HCT116 (cell line): ENCODE data around the gene SDK1. TPM values are rescaled to one million over a fixed set of nuclear protein-coding genes. Genes with fewer than 3 reads are reported as not detected.

Experiments used
- ATAC-seq: fragments of 200-7000 bp; cut with Tn5 transposase; 2 replicates; pipeline ENCODE4 v1.9.1; 2020; ENCODE audit warnings: mild to moderate bottlenecking, moderate library complexity
- BruUV-seq: library from RNA; stranded (reverse); fragments of 400-500 nt; replicated peaks from 2 replicates; lab custom pipeline; 2021; lab: Mats Ljungman, UMichigan
- CTCF ChIA-PET: fragments of 300-600 bp; sonication (Branson Sonifier 250); formaldehyde crosslinking; loops from one replicate; lab custom pipeline; 2021; ENCODE audit warnings: antibody characterized with exemption; lab: Charles Lee
- POLR2A ChIA-PET: fragments of 300-600, 350-600 bp; sonication (Branson Sonifier 250); formaldehyde crosslinking; loops from one replicate; lab custom pipeline; 2021; ENCODE audit warnings: antibody characterized with exemption; lab: Charles Lee
- RAD21 ChIA-PET, 2 experiments: fragments of 300-600 bp; sonication (Branson Sonifier 250); formaldehyde crosslinking; loops; one replicate each; lab custom pipeline; 2023; ENCODE audit warnings: low total read pairs in 2 of 2; ENCODE audit not compliant: uncharacterized antibody in 2 of 2, unreplicated experiment in 2 of 2, low non-redundant PET in 1 of 2; lab: Charles Lee
- DNase-seq: peaks from one replicate; pipeline ENCODE4 v3.0.0-alpha.2; 2010; ENCODE audit warnings: low read depth, low spot score
- H2AFZ ChIP-seq: fragments of 200-600 bp; shearing (Covaris generic), sonication (generic); 2 replicates; pipeline ENCODE4 v1.6.1; 2017; ENCODE audit warnings: low read depth, mixed run types, mixed read lengths, antibody characterized with exemption, low read length; ENCODE audit not compliant: poor library complexity, severe bottlenecking
- H3K27ac ChIP-seq: 2 replicates; pipeline ENCODE4 v1.5.1; 2012; ENCODE audit warnings: low read depth, low read length
- H3K27me3 ChIP-seq: fragments of 200-600 bp; sonication (generic); 2 replicates; pipeline ENCODE4 v1.6.1; 2016; ENCODE audit warnings: mixed run types, low read length, mixed read lengths; ENCODE audit not compliant: insufficient read depth
- H3K36me3 ChIP-seq, 2 experiments: fragments of 200-500 bp in 1 of 2; fragments of 200-600 bp in 1 of 2; sonication (Bioruptor generic) in 1 of 2; sonication (generic) in 1 of 2; 2 replicates each; pipeline versions ENCODE4 v1.5.1 to v1.6.1; 2014 to 2016; ENCODE audit warnings: low read length in 2 of 2, inconsistent platforms in 1 of 2, mixed read lengths in 1 of 2, mixed run types in 1 of 2; ENCODE audit not compliant: insufficient read depth in 2 of 2, control insufficient read depth in 1 of 2
- H3K4me1 ChIP-seq, 2 experiments: fragments of 200-600 bp in 1 of 2; sonication (generic) in 1 of 2; 2 replicates each; pipeline versions ENCODE4 v1.5.1 to v1.6.1; 2012 to 2017; ENCODE audit warnings: low read length in 2 of 2, inconsistent platforms in 1 of 2, mild to moderate bottlenecking in 1 of 2, mixed read lengths in 1 of 2, mixed run types in 1 of 2, moderate library complexity in 1 of 2; ENCODE audit not compliant: insufficient read depth in 2 of 2, control insufficient read depth in 1 of 2
- H3K4me2 ChIP-seq: fragments of 200-600 bp; sonication (generic); 2 replicates; pipeline ENCODE4 v1.6.1; 2017; ENCODE audit warnings: mixed run types, low read length, mixed read lengths
- H3K4me3 ChIP-seq, 2 experiments: fragments of 200-600 bp in 1 of 2; sonication (generic) in 1 of 2; replicated peaks in 1 of 2; 2 replicates each; pipeline ENCODE4 v1.5.1; 2011 to 2016; ENCODE audit warnings: low read length in 2 of 2, control low read depth in 1 of 2, low read depth in 1 of 2, mild to moderate bottlenecking in 1 of 2, mixed read lengths in 1 of 2, mixed run types in 1 of 2
- H3K79me2 ChIP-seq: fragments of 200-600 bp; sonication (generic); 2 replicates; pipeline ENCODE4 v1.6.1; 2017; ENCODE audit warnings: mild to moderate bottlenecking, mixed run types, low read length, moderate library complexity, mixed read lengths; ENCODE audit not compliant: insufficient read depth
- H3K9ac ChIP-seq: fragments of 200-600 bp; sonication (generic); 2 replicates; pipeline ENCODE4 v1.6.1; 2016; ENCODE audit warnings: low read length, mixed read lengths
- H3K9me2 ChIP-seq: fragments of 200-600 bp; sonication (generic), shearing (Covaris generic); 2 replicates; pipeline ENCODE4 v1.6.1; 2017; ENCODE audit warnings: mixed run types, mild to moderate bottlenecking, moderate library complexity; ENCODE audit not compliant: insufficient read depth
- H3K9me3 ChIP-seq, 2 experiments: fragments of 200-500 bp in 1 of 2; fragments of 200-600 bp in 1 of 2; sonication (Bioruptor generic) in 1 of 2; sonication (generic) in 1 of 2; 2 replicates each; pipeline ENCODE4 v1.6.1; 2014 to 2017; ENCODE audit warnings: low read length in 2 of 2, mixed read lengths in 2 of 2, inconsistent platforms in 1 of 2, low read depth in 1 of 2, mild to moderate bottlenecking in 1 of 2, mixed run types in 1 of 2, moderate library complexity in 1 of 2; ENCODE audit not compliant: control insufficient read depth in 1 of 2, insufficient read depth in 1 of 2
- H4K20me1 ChIP-seq: fragments of 200-600 bp; sonication (generic), shearing (Covaris generic); 2 replicates; pipeline ENCODE4 v1.6.1; 2017; ENCODE audit warnings: mixed run types, mild to moderate bottlenecking, moderate library complexity; ENCODE audit not compliant: insufficient read depth
- CBX3 ChIP-seq: IDR thresholded peaks from 2 replicates; pipeline ENCODE4 v1.6.1; 2012; ENCODE audit warnings: low read depth
- CEBPB ChIP-seq: IDR thresholded peaks from 2 replicates; pipeline ENCODE4 v1.6.1; 2012; ENCODE audit warnings: low read depth
- ELF1 ChIP-seq: IDR thresholded peaks from 2 replicates; pipeline ENCODE4 v1.6.1; 2012; ENCODE audit warnings: low read depth, borderline replicate concordance
- EZH2 ChIP-seq: fragments of 200-600 bp; sonication (generic); IDR thresholded peaks from 2 replicates; pipeline ENCODE4 v1.6.1; 2017; ENCODE audit warnings: antibody characterized with exemption, mixed run types
- YY1 ChIP-seq: IDR thresholded peaks from 2 replicates; pipeline ENCODE4 v1.6.1; 2011; ENCODE audit warnings: low read length, low read depth, moderate library complexity, mild to moderate bottlenecking; ENCODE audit not compliant: insufficient replicate concordance; ENCODE audit errors: extremely low read depth
- ZNF274 ChIP-seq: fragments of 200-500 bp; sonication (Bioruptor generic); IDR thresholded peaks from 2 replicates; pipeline ENCODE4 v1.6.1; 2014; ENCODE audit warnings: mild to moderate bottlenecking, low read depth, low read length, inconsistent platforms
- intact Hi-C: fragments of 100-400 bp; cut with micrococcal nuclease; formaldehyde crosslinking; loops from 2 replicates; pipeline ENCODE4 v1.10.0; 2022
- total RNA-seq: library from RNA; stranded (reverse); gene quantifications from one replicate; pipeline ENCODE4 v1.2.1, GENCODE V29; 2021; ENCODE audit not compliant: unreplicated experiment
- TF ChIP-seq, protein P1 (sequence below): IDR thresholded peaks from 2 replicates; pipeline ENCODE4 v1.6.1; 2012; ENCODE audit warnings: low read depth

The SDK1 gene
- total RNA-seq, 1 experiment from 2014 or later: 0.05 TPM

- no peaks in the 10 kb centered on the region for H3K79me2 ChIP-seq
- no peaks in the 10 kb centered on the region; the same call in 1 of the 2 replicates for H4K20me1 ChIP-seq
- H3K9me3 ChIP-seq: no peaks in the 10 kb centered on the region
- POLR2A ChIA-PET: no interaction called here
- no peaks in the 10 kb centered on the region for H3K4me1 ChIP-seq
- H3K27ac ChIP-seq: no peak overlapping the region
- ATAC-seq (no peak), DNase-seq (no peak)
- intact Hi-C loops: no loop called here
- no TSS peak for BruUV-seq
- H3K4me3 ChIP-seq: no peak overlapping the region
- H2AFZ ChIP-seq: no peak overlapping the region
- RAD21 ChIA-PET: no interaction called here
- H3K9me2 ChIP-seq: no peaks in the 10 kb centered on the region
- H3K36me3 ChIP-seq: no peaks in the 10 kb centered on the region
- peaks cover 51% of the 10 kb centered on the region for H3K27me3 ChIP-seq
- H3K9ac ChIP-seq: no peak overlapping the region
- no peak for TF ChIP-seq ZNF274
- TF ChIP-seq, protein P1, sequence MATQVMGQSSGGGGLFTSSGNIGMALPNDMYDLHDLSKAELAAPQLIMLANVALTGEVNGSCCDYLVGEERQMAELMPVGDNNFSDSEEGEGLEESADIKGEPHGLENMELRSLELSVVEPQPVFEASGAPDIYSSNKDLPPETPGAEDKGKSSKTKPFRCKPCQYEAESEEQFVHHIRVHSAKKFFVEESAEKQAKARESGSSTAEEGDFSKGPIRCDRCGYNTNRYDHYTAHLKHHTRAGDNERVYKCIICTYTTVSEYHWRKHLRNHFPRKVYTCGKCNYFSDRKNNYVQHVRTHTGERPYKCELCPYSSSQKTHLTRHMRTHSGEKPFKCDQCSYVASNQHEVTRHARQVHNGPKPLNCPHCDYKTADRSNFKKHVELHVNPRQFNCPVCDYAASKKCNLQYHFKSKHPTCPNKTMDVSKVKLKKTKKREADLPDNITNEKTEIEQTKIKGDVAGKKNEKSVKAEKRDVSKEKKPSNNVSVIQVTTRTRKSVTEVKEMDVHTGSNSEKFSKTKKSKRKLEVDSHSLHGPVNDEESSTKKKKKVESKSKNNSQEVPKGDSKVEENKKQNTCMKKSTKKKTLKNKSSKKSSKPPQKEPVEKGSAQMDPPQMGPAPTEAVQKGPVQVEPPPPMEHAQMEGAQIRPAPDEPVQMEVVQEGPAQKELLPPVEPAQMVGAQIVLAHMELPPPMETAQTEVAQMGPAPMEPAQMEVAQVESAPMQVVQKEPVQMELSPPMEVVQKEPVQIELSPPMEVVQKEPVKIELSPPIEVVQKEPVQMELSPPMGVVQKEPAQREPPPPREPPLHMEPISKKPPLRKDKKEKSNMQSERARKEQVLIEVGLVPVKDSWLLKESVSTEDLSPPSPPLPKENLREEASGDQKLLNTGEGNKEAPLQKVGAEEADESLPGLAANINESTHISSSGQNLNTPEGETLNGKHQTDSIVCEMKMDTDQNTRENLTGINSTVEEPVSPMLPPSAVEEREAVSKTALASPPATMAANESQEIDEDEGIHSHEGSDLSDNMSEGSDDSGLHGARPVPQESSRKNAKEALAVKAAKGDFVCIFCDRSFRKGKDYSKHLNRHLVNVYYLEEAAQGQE: no peak
- no peak for TF ChIP-seq ELF1
- no peak for TF ChIP-seq CEBPB
- TF ChIP-seq EZH2: no peak
- TF ChIP-seq CBX3: no peak
- no peak for TF ChIP-seq YY1
- CTCF ChIA-PET: no interaction called here
- no peak overlapping the region for H3K4me2 ChIP-seq
Measured at GRCh38 chr7:3260401-3260715, 40.7 kb upstream of the SDK1 start.
